ENCODE results near the gene IQCF5.

DNA sequence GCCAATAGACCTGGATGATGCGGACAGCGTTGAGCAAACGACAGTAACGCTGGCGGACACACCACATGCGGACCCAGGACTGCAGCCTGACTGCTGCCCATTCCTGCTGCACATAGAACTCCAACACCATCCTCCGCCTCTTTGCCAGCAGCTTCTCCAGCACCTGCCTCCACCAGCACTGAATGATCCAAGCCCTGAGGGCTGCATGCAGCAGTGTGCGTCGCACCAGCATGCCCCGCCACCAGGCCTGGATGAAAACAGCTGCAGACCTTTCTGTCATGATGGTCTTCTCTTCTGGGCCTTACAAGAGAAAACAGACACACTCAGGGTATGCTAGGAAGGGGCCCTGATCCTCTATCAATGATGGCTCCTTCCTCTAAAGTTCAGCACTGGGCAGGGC is 1.5 kb downstream of the IQCF5 start:
- TF ChIP-seq, protein P1, sequence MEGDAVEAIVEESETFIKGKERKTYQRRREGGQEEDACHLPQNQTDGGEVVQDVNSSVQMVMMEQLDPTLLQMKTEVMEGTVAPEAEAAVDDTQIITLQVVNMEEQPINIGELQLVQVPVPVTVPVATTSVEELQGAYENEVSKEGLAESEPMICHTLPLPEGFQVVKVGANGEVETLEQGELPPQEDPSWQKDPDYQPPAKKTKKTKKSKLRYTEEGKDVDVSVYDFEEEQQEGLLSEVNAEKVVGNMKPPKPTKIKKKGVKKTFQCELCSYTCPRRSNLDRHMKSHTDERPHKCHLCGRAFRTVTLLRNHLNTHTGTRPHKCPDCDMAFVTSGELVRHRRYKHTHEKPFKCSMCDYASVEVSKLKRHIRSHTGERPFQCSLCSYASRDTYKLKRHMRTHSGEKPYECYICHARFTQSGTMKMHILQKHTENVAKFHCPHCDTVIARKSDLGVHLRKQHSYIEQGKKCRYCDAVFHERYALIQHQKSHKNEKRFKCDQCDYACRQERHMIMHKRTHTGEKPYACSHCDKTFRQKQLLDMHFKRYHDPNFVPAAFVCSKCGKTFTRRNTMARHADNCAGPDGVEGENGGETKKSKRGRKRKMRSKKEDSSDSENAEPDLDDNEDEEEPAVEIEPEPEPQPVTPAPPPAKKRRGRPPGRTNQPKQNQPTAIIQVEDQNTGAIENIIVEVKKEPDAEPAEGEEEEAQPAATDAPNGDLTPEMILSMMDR (IDR thresholded peaks at IDR 0.05): no peak
- TF ChIP-seq EP300 (IDR thresholded peaks at IDR 0.05; ENCODE audit: borderline replicate concordance in 1 of 2, low read depth in 1 of 2, low read length in 1 of 2): no peak
